ENCODE results near the gene GRM5.

GRCh38 chr11:88543902-88544655, 521.7 kb downstream of the GRM5 start:
- TF ChIP-seq CTCF (IDR thresholded peaks at IDR 0.05) (peak; percentile 51 to 91 (median 89)), POLR2A (IDR thresholded peaks at IDR 0.05) (no peak)
